ACHN (cell line): ENCODE data around the gene NHLH2.

ENCODE experiments used
- DNase-seq: peaks from one replicate; pipeline ENCODE4 v3.0.0-alpha.2; 2015
- in situ Hi-C: cut with HindIII; loops from 2 replicates; pipeline ENCODE4 v1.10.0; 2017; ENCODE audit warnings: low sequenced_read_pairs, low pct_ligation_motif_present, low pct_unique_long_range_greater_than_20kb

Gene NHLH2

DNA sequence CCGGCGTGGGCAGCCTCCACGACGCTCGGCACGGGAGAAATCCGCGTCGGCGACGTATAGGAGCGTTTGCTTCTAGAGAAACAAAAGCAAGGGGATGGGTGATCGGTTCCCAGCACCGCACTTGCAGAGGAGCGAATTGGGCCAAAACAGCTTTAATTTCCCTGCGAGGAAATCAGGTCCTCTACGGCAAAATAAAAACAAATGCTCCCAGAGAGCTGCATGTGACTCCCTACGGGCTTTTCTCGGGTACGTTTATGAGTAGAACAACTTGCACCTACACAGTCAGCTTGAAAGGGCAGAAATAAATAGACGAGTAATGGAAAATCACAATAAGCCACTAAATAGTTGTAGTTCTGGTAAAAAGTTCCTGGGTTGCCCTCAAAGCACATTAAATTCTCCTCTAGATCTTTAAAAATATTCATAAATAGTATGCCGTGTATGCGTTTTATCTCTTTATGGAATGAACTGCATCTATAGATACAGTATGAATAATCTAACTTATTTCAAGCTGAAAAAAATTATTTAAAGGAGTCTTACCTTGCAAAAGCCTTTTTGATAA lies 1.2 kb downstream of the NHLH2 start:
- no peak for DNase-seq
- in situ Hi-C loops, result no loop called here

DNA sequence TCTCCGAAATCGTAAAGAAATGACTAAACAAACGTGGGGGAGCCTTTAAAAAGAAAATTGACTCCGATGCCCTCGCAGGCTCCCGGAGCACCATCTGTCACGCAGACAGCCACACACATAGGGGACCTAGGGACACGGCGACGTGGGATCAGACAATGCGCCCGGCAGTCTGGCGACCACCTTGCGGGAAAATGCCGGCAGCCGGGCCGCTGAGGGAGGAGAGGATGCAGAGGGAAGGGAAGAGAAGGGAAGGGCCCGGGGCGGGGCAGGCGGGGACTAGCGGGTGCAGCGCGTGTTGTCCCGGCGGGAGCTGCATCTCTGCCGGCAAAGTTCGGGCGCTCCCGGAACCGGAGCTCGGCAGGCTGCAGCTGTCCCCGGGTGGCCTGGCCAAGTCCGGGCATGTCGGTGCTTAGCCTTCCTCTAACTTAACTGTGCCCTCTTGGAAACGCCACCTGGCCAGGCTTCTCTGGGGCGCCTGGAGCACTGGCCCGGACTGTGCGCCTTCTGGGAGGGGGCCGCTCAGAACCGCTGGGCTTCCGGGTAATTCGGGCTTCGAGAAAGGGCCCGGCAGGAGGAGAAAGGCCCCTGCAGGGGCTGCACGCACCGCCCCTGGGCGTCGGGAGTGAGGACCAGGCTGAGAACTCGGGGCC lies 1.8 kb downstream of the NHLH2 start:
- in situ Hi-C loops, result no loop called here
- DNase-seq, result peak; percentile 5

DNA sequence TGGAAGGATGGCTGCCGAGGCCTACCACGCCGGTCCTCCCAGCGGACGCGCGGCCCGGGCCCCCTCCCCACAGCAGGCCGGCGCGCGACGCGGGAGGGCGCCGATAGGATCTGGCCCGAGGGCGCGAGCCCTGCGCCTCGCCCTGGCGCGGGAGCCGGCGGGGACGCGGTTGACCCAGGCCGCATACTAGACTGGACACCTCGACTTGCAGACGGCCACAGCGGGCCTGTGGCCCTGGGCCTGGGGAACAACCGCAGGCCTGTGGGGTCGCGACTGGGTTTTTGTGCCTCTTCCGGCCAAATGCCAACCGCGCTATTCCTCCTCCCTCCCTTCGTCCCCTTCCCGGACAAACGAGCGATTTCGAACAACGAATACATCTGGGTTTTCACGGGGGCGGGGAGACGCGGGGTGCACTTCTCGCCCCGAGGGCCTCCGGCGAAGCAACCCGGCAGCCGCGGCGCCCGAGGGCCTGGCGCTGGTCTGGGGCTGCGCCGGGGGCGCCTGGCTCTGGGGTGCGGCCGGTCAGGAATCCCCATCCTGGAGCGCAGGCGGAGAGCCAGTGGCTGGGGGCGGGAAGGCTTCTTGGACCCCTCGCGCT lies 2.4 kb downstream of the NHLH2 start:
- in situ Hi-C loops, result no loop called here
- DNase-seq, result no peak

DNA sequence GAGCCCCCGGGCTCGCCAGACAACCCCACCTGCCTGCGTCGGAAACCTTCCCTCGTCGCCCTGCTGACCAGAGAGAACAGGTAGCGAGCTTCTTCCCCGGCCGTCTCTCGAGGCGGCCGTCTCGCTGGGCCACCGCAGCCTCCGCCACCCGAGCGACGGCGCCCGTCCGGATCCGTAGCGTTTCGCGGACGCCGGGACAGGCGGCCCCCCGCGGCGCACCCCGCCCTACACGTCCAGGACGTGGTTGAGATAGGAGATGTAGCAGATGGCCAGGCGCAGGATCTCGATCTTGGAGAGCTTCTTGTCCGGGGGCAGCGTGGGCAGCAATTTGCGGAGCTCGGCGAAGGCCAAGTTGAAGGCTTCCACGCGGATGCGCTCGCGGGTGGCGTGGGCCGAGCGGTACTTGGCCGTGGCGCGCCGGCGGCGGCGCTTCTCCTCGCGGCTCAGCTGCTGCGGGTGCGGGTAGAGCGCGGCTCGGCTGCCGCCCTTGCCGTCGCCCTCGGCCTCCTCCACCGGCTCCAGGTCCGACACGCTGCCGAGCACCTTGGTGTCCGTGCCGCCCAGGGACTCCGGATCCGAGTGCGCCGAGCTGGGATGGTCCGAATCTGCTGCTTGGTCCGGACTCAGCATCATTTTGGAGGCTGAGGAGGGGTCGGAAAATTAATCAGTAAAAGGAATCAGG lies 3.0 kb downstream of the NHLH2 start:
- DNase-seq, result no peak
- in situ Hi-C loops, result no loop called here

DNA sequence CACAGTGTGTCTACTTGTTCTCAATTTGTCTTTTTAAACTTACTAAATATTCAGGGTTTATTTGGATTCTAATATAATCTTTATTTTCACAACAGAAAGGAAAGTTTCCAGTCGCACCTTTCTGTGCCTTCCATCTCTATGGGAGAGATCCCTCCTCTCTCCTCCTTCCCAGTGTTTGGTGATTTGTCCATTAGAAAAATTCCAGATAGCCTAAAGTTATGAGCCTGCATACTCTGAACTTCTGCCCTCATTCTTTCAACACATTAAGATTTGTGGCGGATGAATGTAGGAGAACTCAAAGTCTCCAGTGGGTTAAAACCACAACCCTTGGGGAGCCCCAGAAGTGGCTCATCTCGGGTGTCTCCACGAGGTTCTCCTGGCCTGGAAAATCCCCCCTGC lies 3.6 kb downstream of the NHLH2 start:
- in situ Hi-C loops, result no loop called here
- no peak for DNase-seq

DNA sequence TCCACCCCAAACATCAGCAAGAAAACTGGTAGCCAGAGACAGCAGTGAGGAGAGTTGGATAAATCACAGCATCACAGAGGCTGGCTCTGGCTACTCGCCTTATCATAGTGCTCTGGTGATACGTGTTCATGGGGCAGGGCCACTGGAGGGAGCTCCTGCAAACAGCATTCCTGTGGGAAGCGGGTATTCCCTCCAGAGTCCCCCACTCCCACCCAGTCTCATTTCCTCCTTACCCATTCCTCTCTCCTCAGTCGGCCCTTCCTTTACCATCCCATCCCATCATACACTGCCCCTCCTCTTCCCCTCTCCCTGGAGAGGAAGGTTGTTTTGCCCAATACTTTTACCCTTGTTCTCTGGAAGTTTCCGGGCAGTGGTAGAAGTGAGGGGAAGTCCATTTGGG lies 7.1 kb downstream of the NHLH2 start:
- in situ Hi-C loops, result no loop called here
- DNase-seq, result no peak

DNA sequence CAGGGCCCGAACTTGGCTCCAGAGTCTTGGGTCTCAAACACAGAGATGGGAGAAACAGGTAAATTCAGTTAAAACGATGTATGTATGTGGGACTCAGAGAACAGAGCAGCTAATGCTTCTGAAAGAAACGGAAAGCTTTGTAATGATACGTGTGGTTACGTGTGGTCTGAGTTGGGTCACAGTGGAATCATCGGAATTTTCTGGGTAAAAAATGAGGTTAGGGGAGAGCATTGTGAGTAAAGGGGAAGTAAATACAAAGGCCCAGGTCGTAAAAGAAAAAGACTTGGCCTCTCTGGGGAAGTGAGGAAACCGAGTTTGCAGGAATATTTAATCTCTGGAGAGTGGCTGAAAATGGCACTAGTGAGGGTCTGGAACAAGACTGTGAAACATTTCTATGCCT lies 8.3 kb downstream of the NHLH2 start:
- in situ Hi-C loops, result no loop called here
- DNase-seq, result no peak

DNA sequence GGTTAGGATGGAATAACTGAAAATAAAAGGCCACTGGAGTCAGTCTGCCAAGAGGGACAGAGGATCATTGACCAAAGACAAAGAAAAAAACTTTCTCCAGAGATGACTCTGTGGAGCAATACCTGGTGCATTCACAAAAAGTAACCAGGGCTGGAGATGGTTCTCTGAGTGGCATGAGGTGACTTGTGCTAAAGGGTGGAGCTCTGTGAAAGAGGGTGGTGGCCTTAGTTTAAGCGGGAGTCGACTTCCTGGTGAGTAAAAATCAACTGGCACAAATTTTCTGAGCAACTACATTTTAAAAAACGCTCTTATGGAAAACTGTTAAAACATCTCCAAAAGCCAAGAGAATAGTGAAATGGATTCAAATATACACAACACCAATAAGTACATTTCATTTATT lies 10.0 kb downstream of the NHLH2 start:
- no peak for DNase-seq
- in situ Hi-C loops, result no loop called here

DNA sequence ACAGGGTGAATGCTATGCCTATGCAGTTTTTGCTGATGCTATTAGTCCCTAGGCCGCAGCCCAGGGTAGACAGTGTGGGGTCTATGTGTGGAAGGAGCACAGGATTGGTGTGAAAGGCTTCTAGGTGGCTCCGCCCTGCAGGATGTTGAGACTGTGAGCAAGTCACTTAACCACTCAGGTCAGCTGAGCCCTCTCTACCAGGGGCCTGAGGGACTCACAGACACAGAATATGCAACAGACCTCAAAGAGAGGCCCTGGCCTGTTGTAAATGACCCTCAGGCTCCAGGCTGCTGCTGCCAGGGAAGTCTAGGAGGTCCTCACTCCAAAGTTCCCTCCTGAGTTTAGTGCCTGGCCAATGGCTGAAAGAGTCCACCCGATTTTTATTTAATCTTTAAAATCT lies 11.0 kb downstream of the NHLH2 start:
- no peak for DNase-seq
- in situ Hi-C loops, result no loop called here

DNA sequence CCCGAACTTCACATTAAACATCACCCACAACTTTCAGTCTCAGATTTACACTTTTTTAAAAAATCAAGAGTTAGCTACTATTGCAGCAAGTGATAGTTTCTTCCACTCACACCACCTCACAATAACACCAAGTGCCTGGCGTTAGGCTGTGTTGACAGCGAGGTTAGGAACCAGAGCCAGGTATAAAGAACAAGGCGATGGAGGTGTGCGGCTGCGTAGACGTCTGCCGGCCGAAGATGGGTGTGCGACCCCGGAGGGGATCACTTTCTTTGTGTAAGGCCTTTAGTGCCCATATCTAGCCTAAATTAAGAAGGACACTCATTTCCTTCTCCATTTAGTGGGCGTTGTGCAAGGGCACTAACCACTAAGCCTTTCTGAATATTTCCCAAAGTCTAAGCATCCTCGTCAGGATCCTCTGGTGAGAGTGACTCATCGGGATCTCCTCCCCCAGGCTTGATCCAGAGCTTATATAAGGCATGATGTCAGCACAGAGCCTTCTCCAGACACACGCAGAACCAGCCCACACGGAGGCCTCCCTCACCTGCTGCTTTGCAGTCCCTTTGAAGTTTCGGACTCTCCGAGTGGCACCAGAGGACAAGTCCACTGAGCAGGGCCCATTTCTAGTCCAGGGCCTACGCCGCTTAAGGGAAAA lies 11.8 kb downstream of the NHLH2 start:
- peak; percentile 21 for DNase-seq
- in situ Hi-C loops, result no loop called here

DNA sequence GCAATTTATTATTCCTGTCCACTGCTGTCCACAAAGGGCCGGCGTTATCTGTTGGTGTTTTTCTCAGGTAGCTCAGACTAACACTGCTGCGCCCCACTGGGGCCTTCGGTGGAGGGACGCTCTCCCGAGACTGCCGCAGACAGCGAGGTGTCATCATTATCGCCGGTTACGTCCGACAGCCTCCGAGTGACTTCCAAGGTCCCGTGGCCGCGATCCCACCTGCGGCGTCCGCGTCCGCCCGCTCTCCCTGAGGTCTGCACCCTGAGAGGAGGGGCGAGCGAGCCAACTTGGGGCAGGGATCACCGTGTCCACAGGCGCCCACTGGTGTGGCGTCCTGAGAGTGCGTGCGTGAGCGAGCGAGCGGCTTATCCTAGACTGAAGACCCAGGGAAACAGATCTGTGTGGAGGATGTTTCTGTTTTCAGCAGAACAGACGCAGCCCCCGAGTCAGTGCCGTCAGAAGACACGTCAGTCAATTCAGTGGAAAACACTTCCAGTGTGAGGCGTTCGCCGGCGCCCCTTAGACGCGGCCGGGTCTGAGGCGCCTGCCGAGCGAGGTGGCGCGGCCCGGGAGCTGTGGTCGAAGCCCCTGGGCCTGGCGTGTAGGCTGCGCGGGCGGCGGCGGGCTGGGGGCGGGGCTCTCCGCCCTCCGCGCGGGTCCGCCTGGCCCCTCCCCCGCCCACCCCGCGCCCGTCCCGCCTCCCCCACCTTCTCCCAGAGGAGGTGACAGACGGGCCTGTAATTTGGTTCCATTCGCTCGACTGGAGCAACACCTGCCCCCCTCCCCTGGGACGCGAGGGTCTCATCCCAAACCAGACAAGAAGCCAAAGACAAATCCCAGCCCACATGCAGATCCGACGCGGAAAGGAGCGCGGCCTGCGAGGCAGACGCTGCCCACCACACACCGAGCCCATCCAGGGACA lies 12.6 kb downstream of the NHLH2 start:
- DNase-seq, result no peak

DNA sequence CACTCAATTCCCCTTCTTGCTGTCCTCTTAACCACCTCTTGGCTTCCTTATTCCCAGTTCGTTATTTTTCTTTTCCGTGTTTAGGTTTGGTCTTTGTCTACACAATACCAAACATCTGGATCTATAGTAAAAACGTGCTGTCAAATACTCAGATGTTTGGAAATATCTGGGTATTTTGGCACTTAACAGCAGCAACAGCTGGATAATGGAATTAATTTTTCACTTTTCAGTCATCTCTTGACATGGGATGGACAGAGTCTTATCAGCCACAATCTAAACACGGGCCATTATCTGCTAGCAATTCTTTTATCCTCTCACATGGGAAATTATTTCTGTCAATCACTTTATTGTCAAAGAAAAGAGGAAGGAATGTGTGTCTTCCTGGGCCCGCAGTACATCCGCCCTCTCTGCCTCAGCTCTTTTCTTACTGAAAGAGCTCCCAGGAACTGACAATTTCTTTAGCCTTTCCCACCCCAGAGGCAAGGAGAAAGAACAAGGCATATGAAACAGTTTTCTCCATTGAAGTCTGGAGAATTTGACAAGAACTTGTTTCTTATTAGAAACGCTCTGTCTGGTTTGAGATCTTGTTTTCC lies 13.4 kb downstream of the NHLH2 start:
- DNase-seq, result no peak
- in situ Hi-C loops, result no loop called here

More for the DNA sequence above, 12.6 kb downstream of the NHLH2 start:
- in situ Hi-C loops, result no loop called here

DNA sequence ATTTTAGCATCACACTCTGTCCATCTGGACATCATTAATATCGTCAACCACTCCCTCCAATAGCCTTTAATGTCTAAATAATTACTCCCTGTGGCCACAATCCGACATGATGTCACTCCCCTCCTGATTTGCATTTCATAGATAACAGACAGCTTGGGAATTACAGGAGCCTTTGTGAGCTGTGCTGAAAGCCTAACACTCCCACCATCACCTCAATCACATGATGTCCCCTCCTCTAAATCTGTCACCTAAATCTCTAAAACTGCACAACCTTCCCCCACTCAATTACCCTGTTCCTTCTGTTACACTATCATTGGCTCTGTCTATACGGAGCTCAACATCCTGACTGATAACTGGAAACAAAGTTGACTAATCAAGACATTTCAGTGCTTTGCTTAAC lies 14.3 kb downstream of the NHLH2 start:
- in situ Hi-C loops, result no loop called here
- no peak for DNase-seq

DNA sequence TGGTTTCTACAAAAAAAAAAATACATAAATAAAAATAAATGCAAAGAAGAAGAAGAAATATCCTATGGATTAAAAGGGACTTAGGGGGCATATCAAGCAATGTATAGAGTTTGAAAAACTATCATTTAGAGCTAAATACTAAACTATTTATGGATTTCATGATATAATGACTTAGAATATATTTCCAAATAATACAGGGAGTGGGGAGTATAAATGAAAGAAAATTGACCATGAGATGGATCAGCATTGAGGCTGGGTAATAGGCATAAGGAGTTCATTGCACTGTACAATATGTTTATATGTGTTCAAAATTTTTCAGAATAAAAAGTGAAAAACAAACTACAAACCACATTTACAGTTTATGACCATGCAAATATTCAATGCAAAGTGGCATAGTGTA lies 18.8 kb downstream of the NHLH2 start:
- DNase-seq, result no peak
- in situ Hi-C loops, result no loop called here

DNA sequence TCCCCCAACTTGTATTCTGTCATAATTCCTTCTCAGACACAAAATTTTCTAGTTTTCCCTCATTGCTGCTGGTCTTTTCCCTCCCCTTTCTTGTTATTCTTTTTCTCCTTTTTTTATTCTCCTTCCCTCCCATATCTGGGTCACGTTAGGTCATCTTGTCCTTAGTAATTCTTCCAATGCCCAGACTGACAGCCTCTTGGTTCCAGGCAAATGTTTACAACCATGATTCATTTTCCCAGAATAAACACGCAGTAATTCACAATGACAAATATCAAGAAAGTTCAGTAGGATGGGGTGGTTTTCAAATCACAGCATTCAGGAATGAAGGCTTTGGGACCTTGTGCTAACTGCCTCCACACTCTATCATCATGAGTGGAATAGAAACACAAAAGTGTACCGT lies 25.2 kb downstream of the NHLH2 start:
- in situ Hi-C loops, result no loop called here

DNA sequence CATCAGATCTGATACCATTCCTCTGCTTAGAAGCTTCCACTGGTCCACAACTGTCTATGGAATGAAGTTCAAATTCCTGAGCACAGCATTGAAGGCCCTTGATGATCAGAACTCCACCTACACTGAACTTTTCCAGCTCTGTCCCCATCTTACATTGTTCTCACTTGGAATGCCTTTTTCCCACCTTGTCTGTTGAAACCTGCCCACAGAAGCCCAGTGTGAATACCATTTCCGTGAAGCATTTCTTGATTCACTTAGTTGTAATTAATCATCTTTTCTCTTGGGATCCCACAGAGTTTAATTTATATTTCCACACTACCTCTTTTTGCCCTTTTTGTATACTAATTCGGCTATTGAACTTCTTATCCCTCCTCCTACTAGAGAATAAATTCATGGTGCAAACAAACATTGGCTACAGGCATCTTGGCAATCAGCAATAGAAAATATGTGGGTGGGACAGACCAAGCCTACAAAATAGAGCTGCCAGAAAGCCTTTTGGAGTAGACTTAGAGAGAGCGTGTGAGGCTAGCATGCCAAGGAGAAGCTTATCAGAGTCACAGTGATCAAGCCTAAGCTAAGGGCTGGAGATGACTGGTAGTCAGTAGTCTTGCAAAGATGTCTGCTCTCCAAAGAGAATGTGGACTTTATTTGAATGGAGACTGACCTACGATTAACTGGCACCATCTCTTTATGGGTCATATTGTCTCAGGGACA lies 26.1 kb downstream of the NHLH2 start:
- in situ Hi-C loops, result no loop called here
- DNase-seq, result no peak

More for the DNA sequence above, 25.2 kb downstream of the NHLH2 start:
- DNase-seq, result no peak

DNA sequence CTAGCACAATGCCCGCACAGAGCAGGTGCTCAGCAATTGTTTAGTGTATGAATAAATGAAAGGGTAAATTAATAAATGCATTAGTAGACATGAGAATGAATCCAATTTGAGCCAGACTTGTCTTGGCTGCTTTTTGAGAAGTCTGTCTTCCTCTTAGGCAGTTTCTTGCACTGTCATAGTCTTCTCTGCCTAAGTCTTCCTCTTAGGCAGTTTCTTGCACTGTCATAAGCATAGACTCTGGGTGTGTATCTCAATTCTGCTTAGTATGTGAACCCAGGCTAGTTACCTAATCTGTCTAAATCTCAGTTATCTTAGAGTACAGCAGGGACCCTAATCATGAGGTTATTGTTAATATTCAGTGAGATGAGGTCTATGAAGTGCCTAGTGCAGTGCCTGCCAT lies 27.2 kb downstream of the NHLH2 start:
- in situ Hi-C loops, result no loop called here
- DNase-seq, result no peak
